Activated CD4-positive, alpha-beta T cell treated with anti-CD3 and anti-CD28 coated beads for 1 hour (primary cell): ENCODE measurements around the gene ABHD17C.
A peak's percentile ranks its signal among the peaks of the same experiment; 100 is the strongest.

Source experiments
- DNase-seq: peaks from one replicate; pipeline ENCODE4 v3.0.0-alpha.2; 2020

Gene ABHD17C

DNA sequence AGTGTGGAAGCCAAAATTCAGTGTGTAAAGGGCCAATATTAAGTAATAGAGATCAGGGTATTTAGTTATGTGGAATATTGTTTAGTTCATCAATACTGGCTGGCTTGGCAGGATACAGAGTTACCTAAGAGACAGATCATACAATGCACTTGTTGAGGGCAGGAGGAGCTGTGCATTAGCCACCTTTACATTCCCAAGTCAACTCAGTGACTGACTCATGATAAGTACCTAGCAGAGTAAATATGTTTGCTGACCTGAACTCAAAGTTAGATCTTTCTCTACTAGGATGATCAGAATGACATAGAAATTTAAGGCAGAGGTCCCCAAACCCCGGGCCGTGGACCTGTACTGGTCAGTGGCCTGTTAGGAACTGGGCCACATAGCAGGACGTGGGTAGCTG, 3.5 kb upstream of the ABHD17C start:
- DNase-seq: no peak

DNA sequence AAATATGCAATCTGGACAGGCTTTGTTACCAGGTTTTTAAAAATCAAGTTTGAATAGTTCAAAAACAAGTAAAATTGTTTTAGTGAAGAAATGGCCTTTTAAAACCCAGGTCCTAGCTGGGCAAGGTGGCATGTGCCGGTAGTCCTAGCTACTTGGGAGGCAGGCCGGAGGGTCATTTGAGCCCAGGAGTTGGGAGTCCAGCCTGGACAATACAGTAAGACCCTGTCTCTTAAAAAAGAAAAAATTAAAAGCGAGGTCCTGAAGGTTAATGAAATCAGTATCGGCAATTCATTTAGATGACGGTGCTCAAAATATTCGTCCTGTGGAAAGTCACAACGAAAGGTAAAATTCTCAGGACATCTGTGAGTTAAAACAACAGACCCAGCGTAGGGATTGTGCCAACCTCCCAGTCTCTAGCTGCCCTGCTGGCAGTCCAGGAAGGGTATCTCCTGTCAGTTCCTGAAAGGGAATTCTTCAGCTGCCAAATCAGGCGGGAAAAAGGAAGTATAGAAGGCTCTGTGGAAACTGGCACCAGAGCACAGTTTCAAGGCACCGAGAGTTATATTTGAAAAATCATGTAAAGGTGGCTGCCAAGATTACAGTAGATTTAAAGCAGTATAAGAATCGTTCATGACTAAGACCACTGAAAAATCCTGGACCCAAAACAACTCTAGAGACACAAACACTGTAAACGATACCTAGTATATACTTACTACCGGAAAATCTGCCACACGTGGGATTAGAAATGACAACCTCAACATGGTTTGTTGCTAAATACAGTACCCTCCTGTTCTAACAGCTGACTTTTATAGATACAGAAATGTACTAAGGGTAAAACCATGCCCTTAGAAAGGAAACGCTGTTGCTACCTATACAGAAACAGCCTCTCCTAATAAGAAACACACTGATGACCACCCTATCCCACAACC, 1.2 kb upstream of the ABHD17C start:
- no peak for DNase-seq

DNA sequence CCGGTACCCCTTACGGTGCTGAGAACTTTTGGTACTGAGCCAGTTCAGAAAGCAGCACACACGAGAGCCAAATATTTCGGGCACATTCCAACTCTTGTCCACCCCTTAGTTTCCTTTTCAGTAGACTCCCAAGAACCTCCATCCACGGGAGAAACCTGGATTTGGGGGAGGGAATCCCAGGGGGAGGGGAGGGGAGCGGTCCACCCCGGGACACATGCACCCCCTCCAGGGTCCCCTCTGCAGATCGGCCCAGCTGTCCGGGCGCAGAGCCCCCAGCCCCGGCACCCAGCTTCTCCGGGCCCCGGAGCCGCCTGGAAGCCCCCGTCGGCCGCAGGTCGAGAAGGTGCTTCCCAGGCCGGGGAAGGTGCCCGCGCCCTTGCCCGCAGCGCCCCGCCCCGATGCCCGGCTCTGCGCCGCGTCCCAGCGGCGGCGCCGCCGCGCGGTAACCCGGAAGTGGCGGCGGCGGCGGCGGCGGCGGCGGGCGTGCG, 455 bp upstream of the ABHD17C start:
- DNase-seq: peak; percentile 9

DNA sequence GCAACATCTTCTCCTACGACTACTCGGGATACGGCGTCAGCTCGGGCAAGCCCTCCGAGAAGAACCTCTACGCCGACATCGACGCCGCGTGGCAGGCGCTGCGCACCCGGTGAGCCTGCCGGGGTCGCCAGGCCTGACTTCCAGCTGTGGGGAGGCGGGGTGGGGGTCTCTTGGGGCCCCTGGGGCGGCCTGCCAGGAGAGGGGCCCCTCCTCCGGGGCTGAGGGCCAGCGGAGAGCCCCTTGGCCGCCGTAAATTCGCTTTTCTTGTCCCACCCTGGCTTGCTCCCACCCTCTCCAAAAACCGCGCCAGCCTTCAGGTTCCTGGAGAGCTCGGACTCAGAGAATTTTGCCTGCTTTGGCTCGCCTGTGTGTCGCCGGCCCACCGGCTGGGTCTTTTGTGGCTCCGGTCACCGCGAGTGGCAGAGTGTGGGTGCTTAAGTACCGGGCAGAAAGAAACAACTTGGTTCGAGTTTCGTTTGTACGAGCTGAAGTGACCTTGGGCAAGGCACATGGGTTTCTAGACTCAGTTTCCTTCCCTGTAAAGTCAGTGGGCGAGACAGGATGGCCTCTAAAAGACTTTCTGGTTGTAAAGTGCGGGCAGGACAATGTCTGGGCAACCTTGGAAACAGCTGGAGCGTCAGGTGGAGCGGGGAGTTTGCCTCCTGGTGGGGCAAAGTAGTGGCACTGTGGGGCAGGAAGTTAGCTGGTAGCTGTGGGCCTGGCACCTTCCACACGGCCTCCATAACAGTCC, 976 bp downstream of the ABHD17C start:
- DNase-seq: no peak

DNA sequence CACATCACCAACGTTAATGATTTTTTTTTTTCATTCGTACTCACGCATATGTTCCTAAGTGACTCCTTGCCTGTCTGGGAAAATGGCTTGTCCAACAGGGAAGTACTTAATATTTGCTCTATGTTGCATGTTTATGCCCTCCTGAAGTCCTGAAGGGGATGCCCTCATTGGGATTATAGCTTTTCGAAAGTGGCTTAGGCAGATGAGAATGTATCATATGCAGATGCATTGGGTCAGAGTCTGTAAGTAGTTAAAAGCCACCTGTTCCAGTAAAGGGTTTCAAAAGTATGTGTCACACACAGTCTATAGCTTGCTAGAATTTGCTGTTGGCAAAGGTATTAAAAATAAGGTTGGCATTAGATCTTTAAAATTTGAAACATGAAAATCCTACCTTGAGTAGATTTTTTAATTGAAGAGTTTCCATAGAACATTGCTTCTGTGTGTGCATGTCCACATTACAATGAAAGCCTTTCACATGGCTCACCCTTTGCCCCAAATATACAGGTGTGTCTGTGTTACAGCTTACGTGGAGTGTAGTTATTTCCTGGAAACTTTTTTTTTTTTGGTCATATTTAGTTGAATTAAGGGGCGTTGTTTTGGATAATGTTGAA, 2.1 kb downstream of the ABHD17C start:
- DNase-seq: no peak

DNA sequence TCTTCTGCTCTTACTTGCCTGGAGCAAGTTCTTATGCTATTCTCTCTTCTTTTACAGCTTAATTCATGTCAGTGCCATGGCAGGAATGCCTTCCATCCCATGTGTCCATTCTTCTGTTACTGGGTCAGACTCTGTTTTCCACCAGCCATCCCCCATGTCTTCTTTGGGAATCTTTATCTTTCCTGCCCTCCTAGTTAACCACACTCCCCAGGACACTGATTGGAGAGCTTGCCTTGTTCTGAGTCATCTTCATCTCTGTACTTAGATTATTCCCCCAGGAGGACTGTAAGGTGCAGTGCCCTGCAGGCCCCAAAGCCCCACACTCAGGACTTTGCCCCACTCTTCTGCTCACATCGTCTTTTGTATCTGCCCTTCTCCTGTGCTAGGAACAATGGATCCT, 3.6 kb downstream of the ABHD17C start:
- DNase-seq: no peak

DNA sequence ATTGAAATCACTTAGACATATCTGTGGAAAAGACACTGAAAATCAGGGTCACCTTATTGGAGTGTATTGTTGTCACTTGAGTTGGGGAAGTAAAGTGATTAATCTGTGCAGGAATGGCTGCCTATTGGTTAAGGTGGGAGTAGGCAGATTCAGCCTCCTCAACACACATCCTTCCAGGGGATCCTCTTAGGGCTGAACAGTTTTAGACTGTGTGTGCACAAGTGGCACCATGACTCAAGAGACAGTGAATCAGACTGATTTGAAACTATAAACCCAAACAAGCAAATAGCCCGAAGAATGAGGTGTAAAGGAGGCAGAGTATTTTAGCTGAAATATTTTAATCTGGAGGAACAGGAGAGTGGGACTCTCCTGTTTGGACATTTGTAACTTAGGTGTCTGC, 4.9 kb downstream of the ABHD17C start:
- DNase-seq: no peak

DNA sequence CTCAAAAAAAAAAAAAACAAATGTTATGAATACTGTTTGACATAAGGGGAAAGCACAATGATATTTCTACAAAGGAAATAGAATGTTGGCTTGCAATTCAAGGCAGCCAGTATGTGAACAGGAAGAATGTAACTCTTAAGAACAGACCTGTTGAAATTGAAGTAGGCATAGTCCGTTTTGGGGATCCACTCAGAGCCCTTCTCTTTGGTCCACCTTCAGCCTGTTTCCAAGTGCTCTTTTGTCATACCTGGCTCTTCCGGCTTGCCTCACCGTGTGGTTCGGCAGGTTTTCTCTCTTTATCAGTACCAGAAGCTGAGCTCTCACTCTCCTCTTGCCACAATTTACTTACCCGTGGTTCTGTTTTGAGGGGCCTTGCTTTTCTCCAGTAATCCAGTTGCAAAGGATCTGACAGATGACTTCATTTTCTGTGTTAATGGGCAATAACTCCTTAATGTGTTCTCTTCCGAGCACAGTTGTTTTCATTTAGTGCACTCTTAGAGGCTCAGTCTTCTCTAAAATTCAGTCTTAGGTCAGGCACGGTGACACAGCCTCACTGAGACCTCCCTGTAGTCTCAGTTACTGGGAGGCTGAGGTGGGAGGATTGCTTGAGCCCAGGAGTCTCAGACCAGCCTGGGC, 6.7 kb downstream of the ABHD17C start:
- DNase-seq: no peak

DNA sequence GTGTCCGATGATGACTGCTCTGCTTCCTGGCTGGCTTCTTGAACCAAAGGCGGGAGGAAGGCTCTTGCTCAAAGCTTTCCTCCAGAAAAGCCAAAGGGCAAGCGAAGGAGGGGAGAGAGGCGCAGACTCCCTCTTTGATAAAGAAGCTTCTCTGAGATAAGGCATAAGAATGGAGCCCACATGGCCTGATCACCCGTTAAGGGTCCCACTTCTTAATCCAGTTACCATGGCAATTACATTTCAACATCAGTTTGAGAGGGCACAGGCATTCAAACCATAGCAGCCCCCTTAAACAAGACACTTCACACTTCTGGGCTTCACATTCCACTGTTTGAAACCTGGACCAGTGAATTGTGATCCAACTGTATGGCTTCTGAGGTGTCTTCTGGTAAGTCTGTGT, 8.0 kb downstream of the ABHD17C start:
- no peak for DNase-seq

DNA sequence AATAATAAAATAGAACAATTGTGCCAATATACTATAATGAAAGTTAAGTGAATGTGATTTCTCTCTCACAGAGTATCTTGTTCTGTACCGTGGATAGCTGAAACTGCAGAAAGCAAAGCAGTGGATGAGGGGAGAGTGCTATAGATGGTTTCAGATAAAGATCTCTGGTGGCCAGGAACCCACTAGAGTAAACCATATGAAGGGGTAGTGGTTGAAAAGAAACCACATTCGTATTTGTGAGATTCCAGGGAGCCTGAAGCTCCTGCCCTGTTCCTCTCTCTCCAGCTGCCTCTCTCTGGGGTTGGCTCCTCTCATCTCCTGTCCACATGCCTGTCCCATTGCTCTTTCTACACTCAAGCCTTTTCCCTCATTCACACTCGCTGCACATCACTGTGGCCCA, 8.9 kb downstream of the ABHD17C start:
- DNase-seq: no peak

DNA sequence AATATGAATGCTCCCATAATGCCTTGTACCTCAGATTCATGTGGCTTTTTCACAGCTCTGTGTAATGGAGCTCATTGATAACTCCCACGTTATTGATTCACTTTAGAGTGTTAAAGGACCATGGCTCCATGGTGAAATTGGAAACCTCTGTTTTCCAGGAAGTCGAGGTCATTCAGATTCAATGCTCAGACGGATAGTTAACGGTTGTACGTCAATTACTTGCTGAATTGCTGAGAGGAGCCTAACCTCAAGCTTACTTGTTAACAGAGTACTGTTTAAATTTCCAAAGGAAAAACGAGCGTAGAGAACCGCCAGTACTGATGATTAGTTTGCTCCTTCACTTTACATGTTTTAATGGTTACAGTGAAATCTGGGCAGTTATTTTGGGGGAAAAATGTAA, 11.1 kb downstream of the ABHD17C start:
- no peak for DNase-seq

DNA sequence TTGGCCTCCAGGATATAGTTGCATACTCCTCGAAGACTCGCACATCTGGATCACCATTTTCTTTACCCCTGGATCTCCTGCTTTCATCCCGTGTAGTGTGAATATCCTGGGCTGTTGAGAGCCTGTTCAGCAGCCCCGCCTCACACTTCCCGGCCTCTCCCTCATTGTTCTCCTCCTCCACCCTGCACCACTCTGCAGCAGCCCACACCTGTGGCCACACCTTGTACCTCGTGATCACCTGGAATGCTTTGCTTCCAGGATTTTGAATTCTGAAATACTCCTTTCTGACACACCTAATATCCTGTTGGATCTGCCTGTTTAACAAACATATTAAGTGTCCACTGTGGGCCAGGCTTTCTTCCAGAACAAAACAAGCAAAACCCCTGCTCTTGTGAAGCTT, 14.4 kb downstream of the ABHD17C start:
- no peak for DNase-seq

DNA sequence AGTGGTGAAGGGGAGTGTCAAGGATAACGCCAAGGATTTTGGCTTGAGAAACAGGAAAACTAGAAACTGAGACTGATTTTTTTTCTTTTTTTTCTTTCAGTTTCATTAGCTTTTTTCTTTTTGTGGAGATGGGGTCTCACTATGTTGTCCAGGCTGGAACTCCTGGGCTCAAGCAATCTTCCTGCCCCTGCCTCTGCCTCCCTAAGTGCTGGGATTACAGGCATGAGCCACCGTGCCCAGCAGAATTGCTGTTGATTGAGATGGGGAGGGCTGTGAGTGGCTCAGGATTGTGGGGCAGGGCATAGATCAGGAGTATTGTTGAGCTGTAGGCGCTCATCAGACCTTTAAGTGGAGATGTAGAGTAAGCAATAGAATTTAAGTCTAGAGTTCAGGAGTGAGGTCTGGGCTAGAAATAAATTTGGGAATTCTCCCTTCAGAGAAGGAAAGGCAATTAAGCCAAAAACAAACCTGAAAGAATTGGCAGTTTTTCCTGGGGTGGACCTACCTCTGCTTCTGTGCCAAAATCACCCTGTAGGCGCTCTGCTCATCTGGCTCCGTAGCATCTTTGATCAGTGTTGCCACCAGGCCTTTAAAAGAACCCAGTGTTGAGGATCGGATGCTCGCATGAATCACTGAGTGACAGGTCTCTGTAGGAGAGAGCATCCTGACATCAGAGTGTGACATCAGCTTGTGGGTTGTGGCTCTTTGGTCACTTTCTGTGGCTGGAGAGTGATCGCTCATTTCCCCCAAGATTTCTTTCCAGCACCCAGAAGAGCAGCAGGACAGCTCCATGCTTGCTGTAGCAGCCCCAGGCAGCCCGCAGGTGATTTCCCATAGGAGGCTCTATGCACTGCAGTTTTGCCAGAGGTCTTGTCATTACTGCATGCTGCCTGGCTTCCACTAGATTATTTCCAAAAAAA, 15.8 kb downstream of the ABHD17C start:
- no peak for DNase-seq

DNA sequence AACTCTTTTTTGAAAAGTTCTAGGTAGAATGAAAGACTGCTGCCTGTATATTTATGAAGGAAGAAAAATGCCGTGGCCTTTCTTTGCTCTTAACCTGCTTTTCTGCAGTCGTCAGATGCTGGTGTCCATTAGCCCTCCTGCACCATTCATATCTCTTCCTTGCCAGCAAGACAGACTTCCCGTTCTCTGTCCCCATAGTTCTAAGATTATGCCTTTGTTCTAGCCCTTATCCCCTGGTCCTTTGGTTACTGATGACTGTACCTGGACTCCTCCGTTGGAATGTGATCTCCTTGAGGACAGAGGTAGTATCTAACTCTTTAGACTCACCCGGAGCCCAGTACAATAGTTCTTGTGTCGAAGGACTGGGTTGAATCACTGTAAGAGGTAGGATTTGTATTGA, 16.8 kb downstream of the ABHD17C start:
- no peak for DNase-seq

DNA sequence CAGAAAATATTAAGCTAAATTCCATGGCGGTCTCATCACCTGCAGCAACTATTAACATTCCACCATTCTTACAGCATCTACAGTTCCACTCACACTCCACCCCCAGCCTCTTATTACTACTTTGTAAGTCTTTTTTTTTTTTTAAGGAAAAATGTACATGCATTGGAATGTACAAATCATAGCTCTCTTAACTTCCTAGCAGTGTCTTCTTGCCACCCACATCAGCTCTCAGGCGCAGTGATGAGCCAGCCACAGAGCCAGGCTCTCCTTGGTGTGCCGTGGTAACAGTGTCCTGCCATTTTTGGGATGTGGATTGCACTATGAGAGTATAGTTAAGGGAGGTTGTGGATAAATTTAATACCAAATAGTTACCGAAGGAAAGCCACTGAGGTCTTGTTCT, 17.8 kb downstream of the ABHD17C start:
- no peak for DNase-seq

DNA sequence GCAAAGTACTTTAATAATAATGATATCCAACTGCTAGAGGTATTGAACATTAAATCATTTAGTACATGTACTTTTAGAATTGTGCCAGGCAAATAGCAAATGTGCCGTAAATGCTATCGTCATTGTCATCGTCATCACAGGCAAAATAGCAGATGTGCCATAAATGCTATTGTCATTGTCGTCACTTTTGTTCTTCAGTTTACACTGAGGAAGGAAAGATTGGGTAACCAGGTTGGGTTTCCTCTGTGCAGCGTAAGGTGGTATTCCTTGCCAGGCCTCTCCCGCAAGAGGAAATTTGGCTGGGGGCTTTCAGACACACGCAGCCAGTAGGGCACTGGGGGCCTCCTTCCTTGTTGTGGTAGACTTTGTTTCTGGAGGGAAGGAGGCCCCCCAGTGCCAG, 26.4 kb downstream of the ABHD17C start:
- DNase-seq: no peak

DNA sequence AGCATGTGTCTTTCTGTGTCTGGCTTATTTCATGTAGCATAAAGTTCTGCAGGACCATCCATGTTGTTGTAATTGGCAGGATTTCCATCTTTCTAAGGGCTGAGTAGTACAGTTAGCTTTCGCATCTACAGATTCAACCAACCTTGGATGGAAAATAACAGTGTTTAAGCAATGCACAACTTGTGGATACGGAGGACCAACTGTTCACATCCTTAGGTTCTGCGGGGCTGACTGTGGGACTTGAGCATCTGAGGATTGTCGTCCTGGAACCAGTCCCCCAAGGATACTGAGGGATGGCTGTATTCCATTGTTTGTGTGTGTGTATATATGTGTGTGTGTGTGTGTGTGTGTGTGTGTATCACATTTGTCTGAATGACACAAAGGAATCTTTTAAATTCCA, 27.7 kb downstream of the ABHD17C start:
- DNase-seq: no peak

DNA sequence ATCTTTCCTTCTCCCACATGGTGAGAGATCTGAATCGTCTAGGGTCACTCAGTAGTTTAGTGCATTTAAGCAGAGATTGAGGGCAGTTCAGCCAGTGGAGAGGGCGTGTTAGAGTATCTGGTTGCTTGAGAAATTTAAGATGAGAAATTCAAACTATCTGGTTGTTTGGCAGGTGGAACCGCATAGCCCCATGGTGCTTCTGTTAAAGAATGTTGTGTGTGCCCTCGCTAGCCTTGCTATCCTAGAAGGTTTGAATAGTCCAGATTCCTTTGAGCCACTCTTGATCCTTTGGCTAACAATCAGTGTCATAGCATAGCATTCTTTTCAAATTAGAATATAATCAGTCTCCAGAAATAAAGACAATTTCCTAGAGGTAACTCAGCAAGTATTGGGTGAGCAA, 32.1 kb downstream of the ABHD17C start:
- DNase-seq: no peak

DNA sequence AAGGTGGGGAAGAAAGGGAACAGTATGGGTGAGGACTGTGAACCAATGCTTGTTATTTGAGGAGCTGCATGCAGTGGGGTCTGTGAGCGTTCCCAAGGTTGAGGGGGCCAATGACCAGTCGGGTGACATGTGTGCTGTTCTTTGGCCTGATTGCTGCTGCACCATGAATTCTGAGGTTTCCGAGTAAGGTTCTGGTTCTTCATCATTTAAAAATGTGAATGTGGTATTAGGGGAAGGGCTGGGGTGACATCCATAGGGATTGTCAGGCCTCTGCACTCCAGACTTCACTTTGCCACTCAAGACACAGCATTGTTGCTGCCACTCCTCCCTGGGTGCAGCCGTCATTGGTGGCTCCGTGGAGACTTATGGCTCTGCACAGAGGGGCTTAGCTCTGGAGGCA, 32.5 kb downstream of the ABHD17C start:
- no peak for DNase-seq

DNA sequence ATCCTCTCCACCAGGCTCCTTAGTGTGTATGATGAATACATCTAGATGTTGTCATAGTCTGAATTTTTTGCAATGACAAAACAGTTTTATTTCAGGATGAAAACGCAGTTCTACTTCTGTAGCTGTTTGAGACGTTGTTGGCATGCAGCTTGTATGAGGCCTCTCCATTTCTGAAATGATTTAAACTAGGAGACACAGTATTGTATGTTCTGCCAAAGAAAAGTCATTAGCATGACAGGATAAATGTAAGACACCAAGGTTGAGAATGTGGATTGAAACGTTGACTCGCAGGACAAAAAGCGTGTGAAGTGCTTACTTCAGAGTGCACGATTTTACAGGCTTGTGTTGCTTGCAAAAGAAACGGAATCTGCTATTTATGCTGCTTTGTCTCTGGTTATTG, 35.3 kb downstream of the ABHD17C start:
- no peak for DNase-seq

DNA sequence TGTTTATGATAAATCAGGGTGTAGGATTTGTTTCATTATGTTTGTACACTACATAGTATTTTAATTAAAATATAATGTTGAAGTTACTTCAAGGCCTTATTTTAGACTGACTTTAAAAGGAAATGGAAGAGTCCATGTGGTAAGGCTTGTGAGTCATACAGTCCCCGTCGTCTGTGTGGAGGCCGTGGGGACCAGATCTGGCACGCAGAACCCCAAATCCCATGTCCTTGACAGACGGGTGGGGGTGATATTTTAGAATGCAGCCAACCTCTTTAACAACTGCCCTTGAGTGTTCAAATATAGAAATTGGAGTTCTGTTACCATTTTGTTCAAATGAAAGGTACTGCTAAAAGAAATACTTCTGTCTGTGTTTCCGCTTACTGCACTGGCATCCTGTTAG, 35.8 kb downstream of the ABHD17C start:
- no peak for DNase-seq

DNA sequence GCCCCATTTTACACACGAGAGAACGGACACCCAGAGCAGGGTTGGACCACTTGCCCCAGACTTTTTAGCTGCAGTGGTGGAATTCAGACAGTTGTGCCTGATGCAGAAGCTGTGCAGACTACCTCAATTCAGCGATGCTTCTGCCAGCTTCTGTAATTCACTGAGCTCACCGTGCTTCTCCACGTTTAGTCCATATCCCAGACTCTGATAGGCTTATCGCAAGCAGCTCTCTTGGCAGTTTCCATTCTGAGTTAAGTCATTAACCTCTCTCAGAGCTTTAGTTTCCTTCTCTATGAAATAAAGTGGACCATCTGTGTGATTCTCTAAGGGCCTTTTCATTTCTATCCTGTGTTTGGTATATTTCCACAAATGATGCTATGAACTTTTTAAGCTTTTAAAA, 37.1 kb downstream of the ABHD17C start:
- no peak for DNase-seq
